ENCODE measurements around the gene MAP4K4.
"Not testable (repeated sequence)": the region's sequence is repeated elsewhere in the genome, so short reads cannot be mapped to it uniquely, and the experiment has no call there.

MAP4K4 gene

DNA sequence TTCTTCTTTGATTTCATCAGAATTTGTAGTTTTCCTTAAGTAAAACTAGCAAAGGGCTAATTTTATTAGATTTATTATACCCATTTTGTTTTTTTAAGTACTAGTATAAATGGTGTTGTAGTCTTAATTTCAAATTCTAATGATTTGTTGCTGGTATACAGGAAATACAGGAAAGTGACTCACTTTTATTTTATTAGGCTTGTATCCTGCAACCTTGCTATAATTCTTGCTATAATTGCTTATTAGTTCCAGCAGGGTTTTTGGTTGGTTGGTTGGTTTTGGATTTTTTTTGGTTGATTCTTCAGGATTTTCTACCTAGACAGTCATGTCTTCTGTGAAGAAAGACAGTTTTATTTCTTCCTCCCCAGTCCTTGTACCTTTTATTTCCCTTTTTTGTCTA, 183.6 kb downstream of the MAP4K4 start:
- no peak for DNase-seq

- no peak for DNase-seq
Observed at GRCh38 chr2:101882769-101883307, 185.3 kb downstream of the MAP4K4 start.

GRCh38 chr2:101883860-101884259, 186.4 kb downstream of the MAP4K4 start:
- peak; percentile 72 for DNase-seq

DNA sequence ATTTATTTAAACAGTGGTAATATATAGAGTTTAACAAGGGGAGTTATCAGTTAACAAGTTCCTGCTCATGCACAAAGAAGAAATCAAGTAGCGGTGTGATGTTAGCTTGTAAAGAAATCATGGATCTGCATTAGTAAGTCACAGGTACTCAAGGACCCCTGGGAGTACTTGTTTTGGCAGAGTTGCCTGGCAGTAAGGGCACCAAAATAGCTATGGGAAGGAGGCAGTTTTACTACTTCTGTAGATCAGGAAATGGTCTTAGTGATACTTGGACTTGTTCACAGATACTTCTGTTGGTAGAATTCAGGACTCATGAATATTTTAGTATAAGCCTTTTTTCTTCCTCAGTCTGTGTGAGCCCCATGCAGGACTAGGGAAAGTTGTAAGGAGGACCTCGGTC, 186.9 kb downstream of the MAP4K4 start:
- DNase-seq: no peak

DNA sequence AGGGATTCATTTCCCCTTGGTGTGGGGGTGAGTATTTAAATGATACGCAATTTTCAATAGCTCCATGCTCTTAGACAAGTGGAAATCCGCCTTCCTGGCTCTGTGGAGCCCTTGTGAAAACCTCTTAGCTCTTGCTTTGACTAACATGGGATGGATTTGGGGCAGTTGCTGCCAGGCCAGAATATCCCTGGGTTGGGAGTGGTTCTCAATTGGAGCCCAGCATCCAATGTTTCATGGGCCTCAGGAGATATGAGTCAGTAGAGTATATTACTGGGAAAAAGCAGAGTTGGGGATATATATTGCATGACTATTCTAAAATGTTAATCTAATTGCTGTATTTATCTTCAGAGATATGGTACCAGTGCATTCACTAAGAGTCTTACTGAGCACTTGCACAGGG, 189.8 kb downstream of the MAP4K4 start:
- no peak for DNase-seq

DNA sequence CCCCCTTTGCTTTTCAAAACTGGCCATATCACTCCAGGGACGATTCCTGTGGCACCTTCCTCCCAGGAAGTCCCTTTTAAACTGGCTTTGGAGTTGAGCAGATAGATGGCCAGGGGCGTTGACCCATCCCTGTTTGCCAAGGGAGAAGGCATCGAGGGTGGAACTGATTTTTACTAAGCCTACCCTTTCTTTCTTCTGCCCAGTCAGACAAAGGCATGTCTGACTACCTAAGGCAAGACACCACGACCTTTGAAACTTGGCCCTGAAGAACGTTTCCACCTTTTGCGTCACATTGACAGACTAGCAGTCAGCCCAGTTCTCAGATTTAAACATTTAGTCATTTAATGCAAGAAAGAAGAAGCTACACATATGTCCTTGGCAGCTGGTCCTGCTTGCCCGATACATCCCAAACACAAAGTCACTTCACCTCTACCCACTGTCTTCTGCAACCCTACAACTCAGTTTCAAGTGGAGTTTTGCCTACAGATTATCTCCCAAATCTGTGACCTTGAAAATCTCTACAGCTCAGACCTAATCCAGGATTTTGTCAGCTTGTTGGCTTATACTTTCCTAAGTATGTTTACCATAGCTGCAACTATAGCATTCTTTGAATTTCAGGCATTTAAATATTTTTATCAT, 192.1 kb downstream of the MAP4K4 start:
- no peak for DNase-seq

- DNase-seq: no peak
Observed at GRCh38 chr2:101892377-101892776, 194.9 kb downstream of the MAP4K4 start.

DNA sequence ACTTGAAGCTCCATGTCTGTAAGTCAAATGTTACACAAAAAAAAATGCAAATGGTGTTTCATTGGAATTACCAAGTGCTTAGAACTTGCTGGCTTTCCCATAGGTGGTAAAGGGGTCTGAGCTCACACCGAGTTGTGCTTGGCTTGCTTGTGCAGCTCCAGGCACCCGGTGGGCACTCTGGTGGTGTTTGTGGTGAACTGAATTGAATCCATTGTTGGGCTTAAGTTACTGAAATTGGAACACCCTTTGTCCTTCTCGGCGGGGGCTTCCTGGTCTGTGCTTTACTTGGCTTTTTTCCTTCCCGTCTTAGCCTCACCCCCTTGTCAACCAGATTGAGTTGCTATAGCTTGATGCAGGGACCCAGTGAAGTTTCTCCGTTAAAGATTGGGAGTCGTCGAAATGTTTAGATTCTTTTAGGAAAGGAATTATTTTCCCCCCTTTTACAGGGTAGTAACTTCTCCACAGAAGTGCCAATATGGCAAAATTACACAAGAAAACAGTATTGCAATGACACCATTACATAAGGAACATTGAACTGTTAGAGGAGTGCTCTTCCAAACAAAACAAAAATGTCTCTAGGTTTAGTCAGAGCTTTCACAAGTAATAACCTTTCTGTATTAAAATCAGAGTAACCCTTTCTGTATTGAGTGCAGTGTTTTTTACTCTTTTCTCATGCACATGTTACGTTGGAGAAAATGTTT, 196.3 kb downstream of the MAP4K4 start:
- no peak for DNase-seq

- DNase-seq: no peak
Observed at GRCh38 chr2:101895039-101895438, 197.5 kb downstream of the MAP4K4 start.

GRCh38 chr2:101895819-101896322, 198.4 kb downstream of the MAP4K4 start:
- DNase-seq: no peak

DNA sequence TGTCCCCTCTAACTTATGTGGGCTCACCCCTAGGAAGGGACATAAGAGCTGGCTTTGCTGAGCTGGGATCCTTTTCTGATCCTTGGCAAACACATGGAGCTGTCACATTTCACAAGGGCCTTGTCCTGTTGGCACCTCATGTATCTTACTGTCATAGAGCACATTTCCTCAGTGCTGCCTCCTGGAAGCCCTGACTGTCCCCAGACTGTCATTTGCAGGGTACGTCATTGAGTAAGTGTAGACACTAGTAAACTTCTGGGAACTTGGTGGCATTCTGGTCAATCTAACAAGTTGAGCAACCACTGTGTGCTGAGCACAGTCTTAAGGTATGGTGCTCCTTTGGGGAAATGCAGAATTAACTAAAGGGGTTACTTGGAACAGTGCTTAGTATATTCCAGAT, 199.8 kb downstream of the MAP4K4 start:
- DNase-seq: no peak

- DNase-seq: no peak
Observed at GRCh38 chr2:101899265-101899664, 201.8 kb downstream of the MAP4K4 start.

DNA sequence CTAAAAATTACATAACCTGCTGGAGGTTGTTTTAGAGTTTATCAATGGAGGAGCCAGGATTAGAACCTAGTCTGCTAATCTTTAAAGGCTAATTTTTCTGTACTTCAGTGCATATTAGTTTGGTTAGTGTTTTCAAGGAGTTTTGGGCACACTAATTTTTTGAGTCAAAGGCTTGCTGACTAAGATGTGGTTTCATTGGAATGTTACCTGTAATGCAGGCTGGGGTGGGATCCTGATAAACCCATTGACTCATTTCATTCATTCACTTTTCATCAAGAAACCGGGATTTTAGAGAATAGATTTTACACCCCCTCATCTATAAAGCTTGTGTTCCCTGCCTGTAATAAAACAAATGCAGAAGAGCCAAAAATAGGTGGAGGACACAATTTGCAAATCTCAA, 202.4 kb downstream of the MAP4K4 start:
- no peak for DNase-seq

DNA sequence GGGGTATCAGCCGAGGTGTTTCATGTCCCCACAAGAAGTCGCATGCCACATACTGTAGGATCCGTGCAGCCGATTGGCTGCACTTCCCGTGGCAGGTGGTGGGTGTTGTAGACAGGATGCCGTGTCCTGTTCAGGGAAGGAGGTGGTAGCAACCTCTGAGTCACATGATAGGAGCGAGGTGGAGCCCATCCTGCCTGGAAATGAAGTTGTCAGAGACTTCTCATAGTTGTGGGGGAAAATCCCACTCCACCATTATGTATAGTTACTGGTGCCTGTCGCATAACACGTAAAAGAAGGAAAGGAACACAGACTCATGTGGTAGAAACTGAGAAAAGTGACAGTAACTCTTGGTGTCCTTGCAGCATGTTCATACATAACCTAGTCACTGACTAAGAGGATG, 202.9 kb downstream of the MAP4K4 start:
- DNase-seq: peak; percentile 74

DNA sequence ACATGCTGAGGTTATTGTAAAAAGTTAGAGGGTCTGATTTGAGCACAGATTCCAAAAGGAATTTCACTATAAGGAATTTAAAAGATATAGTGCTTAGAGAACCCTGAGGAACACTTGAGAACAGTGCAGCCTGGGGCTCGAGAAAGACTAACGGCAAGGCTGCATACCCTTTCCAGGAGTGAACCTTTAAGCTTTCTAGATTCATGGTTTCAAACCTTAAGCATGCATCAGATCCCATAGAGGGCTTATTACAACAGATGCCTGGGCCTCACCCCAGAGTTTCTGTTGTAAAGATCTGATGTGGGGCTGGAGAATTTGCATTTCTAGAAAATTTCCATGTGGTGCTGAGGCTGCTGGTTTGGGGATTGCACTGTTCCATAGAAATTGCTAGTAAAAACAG, 203.7 kb downstream of the MAP4K4 start:
- no peak for DNase-seq

GRCh38 chr2:101902169-101902568, 204.7 kb downstream of the MAP4K4 start:
- no peak for DNase-seq

- no peak for DNase-seq
Observed at GRCh38 chr2:101904916-101905315, 207.4 kb downstream of the MAP4K4 start.

GRCh38 chr2:101905746-101906336, 208.3 kb downstream of the MAP4K4 start:
- no peak for DNase-seq

DNA sequence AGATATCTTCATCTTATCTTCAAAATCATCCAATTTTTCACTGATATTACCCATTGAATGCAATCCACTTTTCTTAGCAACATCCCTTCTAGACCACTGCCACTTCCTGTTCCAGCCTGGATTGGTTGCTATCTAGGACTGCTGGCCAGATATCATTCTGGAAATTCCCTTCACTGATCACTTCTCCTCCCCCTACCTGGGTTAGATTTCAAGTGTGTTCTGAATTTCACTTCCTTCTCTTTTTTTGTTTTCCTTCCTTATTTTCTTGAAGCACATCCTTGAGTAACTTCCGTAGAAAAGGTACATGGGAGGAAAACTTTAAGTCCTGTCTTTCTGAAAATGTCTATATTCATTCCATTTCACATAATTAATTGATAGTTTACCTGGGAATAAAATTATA, 212.3 kb downstream of the MAP4K4 start:
- no peak for DNase-seq

DNA sequence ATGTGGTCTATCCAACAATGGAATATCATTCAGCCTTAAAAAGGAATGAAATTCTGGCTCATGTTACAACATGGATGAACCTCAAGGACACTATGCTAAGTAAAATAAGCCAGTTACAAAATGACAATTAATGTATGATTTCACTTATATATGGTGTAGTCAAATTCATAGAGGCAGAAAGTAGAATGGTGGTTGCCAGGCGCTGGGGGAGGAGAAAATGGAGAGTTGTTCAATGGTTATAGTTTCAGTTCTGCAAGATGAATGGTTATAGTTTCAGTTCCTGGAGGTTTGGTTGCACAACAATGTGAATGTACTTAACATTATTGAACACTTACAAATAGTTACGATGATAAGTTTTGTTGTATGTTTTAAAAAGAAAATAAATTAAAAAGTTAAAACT, 215.0 kb downstream of the MAP4K4 start:
- DNase-seq: peak; percentile 44

GRCh38 chr2:101921319-101921952, 223.9 kb downstream of the MAP4K4 start:
- no peak for DNase-seq

DNA sequence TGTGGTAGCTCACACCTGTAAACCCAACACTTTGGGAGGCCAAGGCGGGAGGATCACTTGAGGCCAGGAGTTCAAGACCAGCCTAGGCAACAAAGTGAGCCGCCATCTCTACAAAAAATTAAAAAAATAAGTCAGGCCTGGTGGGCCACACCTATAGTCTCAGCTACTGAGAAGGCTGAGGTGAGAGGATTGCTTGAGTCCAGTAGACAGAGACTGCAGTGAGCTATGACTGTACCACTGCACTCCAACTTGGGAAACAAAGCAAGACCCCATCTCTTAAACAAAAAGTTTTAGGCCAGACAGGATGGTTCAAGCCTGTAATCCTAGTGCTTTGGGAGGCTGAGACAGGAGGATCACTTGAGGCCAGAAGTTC, 224.4 kb downstream of the MAP4K4 start:
- no peak for DNase-seq

GRCh38 chr2:101924311-101924710, 226.8 kb downstream of the MAP4K4 start:
- not testable (repeated sequence) for DNase-seq

- DNase-seq: no peak
Observed at GRCh38 chr2:101930019-101930418, 232.5 kb downstream of the MAP4K4 start.
